Measurements from ENCODE around the gene SLC29A4.
"Not testable (repeated sequence)": the region's sequence is repeated elsewhere in the genome, so short reads cannot be mapped to it uniquely, and the experiment has no call there.

The SLC29A4 gene

DNA sequence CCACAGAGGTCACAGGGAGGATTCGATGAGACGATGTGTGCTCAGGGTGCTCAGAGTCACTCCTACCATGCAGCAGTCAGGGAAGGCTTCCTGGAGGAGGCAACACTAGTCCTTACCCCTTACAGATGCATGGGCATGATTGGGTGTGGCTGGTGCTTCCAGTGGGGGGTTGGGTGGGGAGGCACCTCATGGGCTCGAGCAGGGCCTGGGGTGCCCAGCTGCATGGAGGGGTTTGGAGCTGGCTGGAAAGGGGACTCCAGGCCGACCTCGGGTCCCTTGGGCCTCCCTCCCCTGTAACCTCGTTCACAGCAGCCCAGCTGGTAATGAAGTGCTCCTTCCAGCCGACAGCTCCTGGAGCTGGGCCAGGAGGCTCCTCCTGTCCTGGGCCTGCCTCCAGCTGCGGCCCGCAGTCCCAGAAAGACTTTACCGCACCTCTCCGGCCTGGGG, 7.7 kb upstream of the SLC29A4 start:
- not testable (repeated sequence) for FAIRE-seq

DNA sequence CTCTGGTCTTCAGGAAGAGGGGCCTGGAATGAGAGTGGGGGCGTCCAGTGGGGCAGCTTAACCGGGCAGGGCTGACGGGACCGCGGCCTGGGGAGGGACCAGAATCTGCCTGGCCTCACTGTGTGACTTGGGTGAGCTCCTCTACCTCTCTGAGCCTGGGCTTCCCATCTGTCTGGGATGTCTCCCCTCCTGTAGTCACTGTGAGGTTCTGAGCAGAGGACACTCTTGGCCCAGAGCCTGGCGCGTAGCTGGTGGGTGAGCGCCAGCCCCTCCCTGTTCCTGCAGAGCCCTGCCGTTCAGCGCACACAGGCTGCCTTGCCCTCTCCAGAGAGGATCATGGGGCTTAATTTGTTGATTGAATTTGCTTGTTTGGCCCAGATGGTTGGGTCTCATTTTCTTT, 7.2 kb upstream of the SLC29A4 start:
- not testable (repeated sequence) for FAIRE-seq

GRCh38 chr7:5276123-5276522, 6.6 kb upstream of the SLC29A4 start:
- FAIRE-seq: not testable (repeated sequence)

DNA sequence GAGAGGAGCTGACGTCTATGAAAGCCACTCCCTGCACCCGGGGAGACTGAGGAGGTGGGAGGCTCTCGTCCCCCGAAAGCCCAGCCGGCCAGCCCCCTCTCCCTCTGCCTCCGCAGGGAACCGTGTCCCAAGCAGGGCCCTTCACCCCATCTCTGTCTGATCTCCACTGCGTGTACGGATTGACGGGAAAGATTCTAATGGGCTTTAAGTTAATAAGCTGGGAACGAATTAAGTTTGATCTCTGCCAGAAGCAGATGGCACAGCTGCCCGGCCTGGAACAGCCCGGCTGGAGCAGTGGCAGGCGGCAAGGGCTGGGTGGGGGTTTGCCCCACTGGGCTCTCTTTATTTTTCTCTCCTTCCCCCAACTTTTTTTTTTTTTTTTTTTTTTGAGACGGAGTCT, 6.1 kb upstream of the SLC29A4 start:
- no peak for FAIRE-seq

DNA sequence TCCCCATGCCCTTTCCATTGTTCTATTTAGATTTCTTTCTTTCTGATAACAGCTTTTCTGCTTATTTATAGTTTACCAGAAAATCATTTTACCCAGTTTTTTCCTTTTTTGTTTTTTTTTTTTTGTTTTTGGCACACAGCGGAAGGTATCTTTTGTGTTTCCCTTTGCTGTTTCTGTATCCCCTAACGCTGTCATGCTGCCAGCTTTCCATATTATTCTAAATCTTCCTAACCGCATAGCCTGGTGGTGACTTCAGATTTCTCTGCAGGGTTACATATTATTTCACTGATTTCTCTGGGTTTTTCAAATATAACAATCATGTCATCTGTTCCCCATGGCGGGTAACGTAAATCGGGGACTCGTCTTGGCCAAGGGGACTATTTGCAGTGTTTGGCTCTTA, 4.0 kb upstream of the SLC29A4 start:
- FAIRE-seq: no peak

DNA sequence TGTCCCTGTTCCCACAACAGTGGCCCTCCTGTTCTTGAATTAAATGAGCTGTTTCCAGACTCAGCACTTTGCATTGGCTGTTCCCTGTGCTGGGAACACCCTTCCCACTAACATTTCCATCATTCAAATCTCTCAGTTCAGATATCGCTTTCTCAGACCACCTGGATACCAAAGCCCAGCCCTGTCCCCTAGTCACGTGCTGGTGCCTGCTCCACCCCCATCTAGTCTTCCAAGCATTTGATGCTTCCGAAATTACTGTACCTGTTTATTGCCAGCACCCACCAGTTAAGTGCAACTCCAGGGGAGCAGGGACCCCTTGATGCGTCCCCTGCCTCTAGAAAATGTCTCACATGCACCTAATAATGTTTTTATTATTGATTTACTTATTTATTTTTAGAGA, 3.0 kb upstream of the SLC29A4 start:
- no peak for FAIRE-seq

DNA sequence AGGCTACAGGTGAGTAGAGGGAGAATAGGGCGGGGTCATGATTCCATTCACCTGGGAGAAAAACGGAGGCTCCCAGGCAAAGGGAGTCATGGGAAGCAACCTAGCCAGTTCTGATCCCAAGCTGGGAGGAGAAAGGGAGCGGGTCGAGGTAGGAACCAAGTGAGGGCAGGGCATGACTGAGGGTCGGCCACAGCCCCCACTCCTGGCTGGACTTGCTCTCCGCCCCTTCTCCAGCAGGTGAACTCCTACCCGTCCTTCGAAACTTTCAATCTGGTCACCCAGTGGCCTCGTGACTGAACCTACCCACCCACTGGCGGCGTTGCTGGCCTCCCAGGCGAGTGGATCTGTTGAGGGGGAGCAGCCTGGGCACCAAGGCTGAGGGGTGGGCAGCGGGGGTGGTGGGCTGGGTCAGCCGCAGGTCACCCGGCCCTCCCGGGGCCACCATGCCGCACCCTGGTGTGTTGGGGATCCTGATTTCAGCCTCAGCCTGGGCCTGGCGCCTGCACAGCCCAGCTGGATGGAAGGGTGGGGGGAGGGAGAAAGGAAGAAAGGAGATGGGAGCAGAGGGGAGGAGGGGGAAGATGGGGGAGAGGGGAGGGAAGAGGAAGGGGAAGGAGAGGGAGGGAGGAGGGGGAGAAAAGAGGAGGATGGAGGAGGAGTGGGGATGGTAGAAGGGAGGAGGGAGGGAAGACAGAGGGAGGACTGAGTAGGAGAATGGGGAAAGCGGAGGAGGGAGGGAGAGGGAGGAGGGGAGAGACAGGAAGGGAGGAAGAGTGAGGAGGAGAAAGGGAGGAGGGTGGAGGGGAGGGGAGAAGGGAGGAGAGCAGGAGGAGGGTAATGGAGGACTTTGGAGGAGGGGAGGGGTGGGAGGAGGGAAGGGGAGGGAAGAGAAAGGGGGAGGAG, 894 bp upstream of the SLC29A4 start:
- FAIRE-seq: not testable (repeated sequence)

GRCh38 chr7:5283421-5284303, 919 bp downstream of the SLC29A4 start:
- no peak for FAIRE-seq

DNA sequence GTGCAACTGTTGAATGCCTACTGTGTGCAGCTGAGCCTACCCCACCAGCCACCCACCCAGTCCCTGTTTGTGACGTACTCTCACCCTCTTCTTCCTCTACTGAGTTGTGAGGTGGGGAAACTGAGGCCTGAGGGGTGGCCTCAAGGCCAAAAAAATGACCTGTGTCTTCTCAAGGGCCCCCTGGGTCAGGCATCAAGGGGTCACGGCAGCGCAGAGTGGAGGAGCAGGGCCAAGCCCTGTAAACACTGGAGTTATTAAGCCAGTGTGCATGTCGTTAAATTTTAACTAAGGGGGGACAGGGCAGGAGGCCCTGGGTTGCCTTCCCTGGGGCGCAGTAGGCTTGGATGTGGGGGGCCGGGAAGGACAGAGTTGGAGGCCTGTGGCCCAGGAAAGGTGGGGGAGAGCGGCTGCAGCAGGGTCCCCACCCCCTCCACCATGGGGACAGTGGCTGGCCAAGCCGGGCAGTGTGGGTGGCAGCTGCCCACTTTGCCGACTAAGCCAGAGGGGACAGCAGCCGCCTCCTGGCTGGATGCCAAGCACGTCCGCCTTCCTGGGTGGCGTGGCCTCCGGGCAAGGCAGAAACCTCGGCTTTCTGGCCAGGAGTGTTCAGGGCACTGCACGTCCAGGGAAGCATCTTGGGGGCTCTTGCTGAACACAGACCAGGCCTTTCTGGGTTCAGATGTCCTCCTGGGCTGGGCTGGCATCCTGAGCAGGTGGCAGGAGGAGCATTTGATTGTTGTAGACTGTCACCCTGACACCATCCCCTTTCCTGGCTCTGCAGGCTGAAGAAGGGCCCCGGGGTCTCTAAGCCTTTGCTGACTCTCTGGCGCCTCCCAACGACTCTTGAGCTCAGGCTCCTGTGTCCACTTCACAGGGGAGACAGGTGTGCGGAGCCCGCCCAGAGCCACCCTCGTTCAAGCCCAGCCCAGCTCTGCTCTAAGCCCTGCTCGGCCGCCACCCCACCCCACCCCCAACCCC, 1.9 kb downstream of the SLC29A4 start:
- FAIRE-seq: no peak

GRCh38 chr7:5286933-5287332, 4.2 kb downstream of the SLC29A4 start:
- no peak for FAIRE-seq

DNA sequence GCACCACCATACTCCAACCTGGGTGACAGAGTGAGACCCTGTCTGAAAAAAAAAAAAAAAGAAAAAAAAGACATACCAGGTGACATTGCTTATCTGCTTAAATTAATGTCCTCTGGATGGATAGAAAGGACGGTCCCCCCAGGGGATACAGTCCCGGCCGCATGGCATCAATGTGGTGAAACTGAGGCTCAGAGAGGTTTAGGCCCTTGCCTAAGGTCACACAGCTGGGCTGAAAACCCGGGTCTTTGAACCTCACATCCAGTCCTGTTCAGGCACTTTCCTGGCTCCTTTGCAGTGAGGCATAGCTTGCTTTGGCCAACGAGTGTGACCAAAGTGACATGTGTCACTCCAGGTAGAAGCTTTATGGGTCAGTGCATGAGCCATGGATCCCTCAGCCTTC, 4.6 kb downstream of the SLC29A4 start:
- not testable (repeated sequence) for FAIRE-seq

DNA sequence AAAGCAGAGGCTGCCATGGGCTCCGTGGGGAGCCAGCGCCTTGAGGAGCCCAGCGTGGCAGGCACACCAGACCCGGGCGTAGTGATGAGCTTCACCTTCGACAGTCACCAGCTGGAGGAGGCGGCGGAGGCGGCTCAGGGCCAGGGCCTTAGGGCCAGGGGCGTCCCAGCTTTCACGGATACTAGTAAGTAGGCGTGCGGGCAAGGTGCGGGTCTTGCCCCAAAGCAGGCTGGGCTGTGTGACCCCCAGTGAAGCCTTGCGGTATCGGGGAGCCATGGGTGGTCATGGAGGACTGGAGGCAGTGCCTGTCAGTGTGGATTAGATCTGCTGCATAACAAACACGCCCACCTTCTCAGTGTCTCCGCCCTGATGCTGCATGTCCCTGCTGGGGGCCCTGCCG, 5.1 kb downstream of the SLC29A4 start:
- FAIRE-seq: no peak

- FAIRE-seq: not testable (repeated sequence)
These were observed 5.8 kb downstream of the SLC29A4 start for GRCh38 chr7:5288560-5288959.

- FAIRE-seq: no peak
These were observed 6.6 kb downstream of the SLC29A4 start for GRCh38 chr7:5289355-5289754.

GRCh38 chr7:5291301-5291700, 8.6 kb downstream of the SLC29A4 start:
- FAIRE-seq: no peak

DNA sequence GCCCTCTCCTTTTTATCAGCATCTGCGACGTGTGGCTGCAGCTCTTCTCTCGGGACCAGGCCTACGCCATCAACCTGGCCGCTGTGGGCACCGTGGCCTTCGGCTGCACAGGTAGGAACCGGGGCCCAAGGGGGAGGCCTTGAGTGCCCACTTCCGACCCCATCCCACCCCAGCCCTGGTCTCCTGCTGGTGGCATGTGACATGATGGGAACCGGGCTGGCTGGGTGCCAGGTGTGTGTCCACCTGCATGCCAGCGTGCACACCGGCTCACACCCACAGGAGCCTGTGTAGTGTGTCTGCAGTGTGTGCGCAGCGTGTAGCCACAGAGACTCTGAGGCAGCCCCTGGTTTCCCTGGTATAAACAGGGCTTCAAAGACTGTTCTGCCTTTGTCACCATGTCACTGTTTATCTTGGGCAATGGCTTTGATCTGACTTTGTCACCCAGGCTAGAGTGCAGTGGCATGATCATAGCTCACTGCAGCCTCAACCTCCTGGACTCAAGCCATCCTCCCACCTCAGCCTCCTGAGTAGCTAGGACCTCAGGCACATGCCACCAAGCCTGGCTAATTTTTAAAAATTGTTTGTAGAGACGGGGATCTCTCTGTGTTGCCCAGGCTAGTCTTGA, 9.1 kb downstream of the SLC29A4 start:
- not testable (repeated sequence) for FAIRE-seq

DNA sequence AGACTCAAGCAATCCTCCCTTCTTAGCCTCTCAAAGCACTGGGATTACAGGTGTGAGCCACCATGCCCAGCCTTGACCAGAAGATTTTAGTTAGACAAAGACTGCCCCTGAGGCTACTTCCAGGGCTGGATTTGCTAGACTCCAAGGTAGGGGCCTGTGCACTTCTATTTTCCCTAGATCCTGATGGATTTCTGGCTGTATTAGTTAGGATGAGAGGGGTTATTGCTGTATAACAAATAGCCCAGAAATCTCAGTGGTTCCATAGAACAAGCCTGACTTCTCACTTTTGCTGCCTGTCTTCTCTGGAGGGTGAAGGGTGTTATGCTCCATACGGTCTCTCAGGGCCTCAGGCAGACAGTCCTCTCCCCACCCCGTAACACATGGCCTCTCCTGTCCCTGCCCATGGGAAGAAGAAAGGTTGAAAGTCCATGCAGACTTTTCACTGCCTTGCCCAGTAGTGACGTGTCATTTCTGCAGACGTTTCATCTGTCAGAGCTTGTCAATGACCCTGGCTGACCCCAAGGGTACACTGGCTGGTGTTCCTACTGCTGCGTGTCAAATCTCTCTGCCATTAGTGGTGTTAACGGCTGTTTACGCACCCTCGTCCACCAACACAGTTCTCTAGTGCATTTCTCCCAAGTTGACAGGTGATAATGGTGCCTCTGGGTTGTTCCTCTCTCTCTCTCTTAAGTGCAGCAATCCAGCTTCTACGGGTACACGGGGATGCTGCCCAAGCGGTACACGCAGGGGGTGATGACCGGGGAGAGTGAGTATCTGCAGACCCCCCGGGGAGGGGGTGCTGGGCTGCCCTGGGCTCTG, 11.6 kb downstream of the SLC29A4 start:
- no peak for FAIRE-seq

- no peak for FAIRE-seq
These were observed 12.6 kb downstream of the SLC29A4 start for GRCh38 chr7:5295039-5296014.

DNA sequence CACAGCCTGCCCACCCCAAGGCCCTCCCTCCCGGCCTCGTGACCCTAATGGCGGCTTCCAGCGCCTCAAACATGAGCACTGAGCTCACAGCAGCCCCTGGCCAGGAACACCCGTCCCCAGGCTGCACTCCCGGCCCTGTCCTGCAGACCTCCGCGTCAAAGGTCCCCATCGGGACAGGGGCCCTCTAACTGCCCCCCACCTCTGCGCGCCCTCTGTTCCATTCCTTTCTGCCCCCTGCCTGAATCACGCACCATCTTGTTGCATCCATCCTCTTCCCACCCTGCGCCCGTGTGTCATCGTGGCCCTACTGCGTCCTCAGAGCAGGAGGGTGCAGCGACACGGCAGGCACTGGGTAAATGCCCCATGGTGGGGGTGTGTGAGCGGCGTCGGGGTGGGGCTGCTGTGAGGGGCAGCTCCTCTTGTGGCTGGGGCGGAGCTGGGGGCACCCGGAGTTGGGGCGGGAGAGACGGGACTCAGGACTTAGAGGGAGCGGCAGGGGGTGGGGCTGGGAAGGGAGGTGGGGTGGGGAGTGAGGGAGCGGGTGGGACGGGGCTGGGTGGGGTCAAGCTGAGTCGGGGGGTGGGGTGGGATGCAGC, 13.4 kb downstream of the SLC29A4 start:
- FAIRE-seq: no peak
